Epithelial cell of proximal tubule (primary cell): ENCODE data around the gene OR1I1. TPM values are rescaled to one million over a fixed set of nuclear protein-coding genes. Genes with fewer than 3 reads are reported as not detected.
"Not testable (repeated sequence)": the region's sequence is repeated elsewhere in the genome, so short reads cannot be mapped to it uniquely, and the experiment has no call there.

Experiments
- DNase-seq: peaks from one replicate; pipeline ENCODE4 v3.0.0-alpha.2; 2011; ENCODE audit warnings: low read depth
- H3K4me3 ChIP-seq: 2 replicates; pipeline ENCODE4 v1.5.1; 2011; ENCODE audit warnings: low read depth, mild to moderate bottlenecking, low read length
- total RNA-seq: library from RNA; depleted of rRNA; stranded (reverse); fragments of >200 nt; gene quantifications from 2 replicates; pipeline ENCODE4 v1.2.3, GENCODE V29; 2015
- TF ChIP-seq, protein P1 (sequence below): conservative IDR thresholded peaks from 2 replicates; pipeline ENCODE4 v1.5.1; 2012; ENCODE audit warnings: low read depth, mild to moderate bottlenecking, low read length

The OR1I1 gene
- total RNA-seq, 1 donor from 2014 or later: not detected

- DNase-seq: no peak
Observed at GRCh38 chr19:15074371-15074770, 7.6 kb upstream of the OR1I1 start.

DNA sequence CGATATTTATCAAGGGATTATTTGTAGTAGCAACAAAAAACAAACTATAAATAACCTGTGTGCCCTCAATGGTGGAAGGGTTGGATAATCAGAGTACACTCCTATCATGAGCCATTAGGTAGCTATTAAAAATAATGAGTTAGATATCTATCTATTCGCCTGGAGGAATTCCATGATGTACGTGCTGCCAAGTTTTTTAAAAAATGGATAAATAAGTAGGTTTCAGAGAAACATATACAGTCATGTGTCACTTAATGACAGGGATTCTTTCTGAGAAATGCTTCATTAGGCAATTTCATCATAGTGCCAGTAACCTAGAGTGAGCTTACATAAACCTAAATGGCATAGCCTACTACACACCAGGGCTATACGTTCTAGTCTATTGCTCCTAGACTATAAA, 6.2 kb upstream of the OR1I1 start:
- no peak overlapping the region for H3K4me3 ChIP-seq
- TF ChIP-seq, protein P1, sequence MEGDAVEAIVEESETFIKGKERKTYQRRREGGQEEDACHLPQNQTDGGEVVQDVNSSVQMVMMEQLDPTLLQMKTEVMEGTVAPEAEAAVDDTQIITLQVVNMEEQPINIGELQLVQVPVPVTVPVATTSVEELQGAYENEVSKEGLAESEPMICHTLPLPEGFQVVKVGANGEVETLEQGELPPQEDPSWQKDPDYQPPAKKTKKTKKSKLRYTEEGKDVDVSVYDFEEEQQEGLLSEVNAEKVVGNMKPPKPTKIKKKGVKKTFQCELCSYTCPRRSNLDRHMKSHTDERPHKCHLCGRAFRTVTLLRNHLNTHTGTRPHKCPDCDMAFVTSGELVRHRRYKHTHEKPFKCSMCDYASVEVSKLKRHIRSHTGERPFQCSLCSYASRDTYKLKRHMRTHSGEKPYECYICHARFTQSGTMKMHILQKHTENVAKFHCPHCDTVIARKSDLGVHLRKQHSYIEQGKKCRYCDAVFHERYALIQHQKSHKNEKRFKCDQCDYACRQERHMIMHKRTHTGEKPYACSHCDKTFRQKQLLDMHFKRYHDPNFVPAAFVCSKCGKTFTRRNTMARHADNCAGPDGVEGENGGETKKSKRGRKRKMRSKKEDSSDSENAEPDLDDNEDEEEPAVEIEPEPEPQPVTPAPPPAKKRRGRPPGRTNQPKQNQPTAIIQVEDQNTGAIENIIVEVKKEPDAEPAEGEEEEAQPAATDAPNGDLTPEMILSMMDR: no peak
- no peak for DNase-seq

More at GRCh38 chr19:15074371-15074770, 7.6 kb upstream of the OR1I1 start:
- TF ChIP-seq, protein P1: no peak
- no peak overlapping the region for H3K4me3 ChIP-seq

DNA sequence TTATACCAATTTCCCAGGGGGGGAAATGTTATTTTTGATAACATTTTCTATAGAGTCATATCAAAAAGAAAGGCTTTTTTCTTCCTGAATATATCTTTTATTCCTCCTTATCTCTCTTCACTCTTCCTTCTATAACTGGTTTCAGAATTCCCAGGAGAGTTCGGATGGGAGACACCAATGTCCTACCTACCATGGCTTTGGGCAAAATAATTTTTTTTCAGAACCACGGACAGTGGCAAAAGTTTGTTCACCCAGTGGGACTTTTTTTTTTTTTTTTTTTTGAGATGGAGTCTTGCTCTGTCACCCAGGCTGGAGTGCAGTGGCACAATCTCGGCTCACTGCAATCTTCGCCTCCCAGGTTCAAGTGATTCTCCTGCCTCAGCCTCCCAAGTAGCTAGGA, 2.0 kb upstream of the OR1I1 start:
- H3K4me3 ChIP-seq, DNase-seq: not testable (repeated sequence)

DNA sequence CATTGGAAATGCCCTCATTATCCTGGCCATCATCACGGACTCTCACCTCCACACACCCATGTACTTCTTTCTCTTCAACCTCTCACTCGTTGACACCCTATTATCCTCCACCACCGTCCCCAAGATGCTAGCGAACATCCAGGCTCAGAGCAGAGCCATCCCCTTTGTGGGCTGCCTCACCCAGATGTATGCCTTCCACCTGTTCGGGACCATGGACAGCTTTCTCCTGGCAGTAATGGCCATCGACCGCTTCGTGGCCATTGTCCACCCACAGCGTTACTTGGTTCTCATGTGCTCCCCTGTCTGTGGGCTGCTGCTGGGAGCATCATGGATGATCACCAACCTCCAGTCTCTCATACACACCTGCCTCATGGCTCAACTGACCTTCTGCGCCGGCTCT, 5.2 kb downstream of the OR1I1 start:
- TF ChIP-seq, protein P1: no peak
- DNase-seq: no peak

DNA sequence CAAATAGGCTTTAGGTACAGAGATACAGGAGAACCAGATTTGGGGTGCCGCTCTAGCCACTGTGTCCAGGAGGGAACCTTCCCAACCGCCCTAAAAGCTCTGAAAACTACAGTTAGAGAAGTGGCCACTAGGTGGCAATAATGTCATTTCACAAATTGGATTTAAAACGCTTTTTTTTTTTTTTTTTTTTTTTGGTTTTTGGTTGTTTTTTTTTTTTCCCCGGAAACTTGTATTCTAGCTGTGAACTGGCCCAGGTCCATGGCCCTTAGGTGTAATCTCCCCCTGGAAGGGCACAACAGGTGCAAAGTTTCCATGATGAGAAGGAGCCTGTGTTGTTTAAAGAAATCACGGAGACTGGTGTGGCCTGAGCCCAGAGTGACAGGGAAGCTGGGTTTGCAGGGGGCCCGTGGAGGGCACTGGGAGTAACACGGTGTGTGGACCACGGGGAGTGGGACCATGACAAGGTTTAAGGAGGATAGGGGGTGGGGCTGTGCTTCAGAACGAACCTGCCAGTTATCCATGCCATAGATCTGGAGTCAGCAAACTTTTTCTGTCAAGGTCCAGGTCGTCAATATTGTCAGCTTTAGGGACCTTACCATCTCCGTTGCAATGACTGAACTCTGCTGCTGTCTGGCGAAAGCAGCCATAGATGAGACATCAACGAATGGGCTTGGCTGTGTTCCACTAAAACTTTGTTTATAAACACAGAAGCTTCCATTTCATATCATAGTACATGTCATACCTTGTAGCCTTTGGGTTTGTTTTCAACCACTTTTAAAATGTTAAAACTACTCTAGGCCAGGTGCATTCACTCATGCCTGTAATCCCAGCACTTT, 10.1 kb downstream of the OR1I1 start:
- TF ChIP-seq, protein P1: peak; percentile 65
- peak; percentile 13 for DNase-seq
- no peak overlapping the region for H3K4me3 ChIP-seq

More for the DNA sequence above, 5.2 kb downstream of the OR1I1 start:
- H3K4me3 ChIP-seq: no peak overlapping the region

DNA sequence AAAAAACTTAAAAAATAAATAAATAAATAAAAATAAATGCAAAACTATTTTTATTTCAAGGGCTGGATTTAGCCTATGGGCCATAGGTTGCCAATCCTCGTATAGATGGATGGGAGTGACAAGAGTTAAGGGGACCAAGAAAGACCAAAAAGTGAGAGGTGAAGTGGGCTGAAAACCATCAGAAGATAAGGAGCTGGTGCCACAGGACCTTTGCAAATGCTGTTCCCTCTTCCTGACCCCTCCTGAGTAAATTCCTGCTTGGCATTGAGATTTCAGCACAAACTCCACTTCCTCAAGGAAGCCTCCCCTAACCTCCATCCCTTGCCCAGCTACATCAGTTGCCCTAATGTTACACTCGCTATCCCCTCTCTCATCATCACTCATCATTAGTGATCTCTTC, 11.0 kb downstream of the OR1I1 start:
- H3K4me3 ChIP-seq: no peak overlapping the region
- DNase-seq: no peak
- TF ChIP-seq, protein P1: no peak

DNA sequence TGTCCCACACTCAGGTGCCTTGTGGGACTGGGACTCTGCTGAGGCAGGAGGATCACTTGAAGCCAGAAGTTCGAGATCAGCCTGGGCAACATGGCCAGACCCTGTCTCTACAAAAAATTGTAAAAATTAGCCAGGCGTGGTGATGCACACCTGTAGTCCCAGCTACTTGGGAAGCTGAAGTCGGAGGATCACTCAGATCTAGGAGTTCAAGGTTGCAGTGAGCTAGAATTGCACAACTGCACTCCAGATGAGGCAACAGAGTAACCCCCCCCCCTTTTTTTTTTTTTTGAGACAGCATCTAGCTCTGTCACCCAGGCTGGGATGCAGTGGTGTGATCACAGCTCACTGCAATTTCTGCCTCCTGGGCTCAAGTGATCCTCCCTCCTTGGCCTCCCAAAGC, 14.2 kb downstream of the OR1I1 start:
- H3K4me3 ChIP-seq: no peak overlapping the region
- TF ChIP-seq, protein P1: no peak
- no peak for DNase-seq

DNA sequence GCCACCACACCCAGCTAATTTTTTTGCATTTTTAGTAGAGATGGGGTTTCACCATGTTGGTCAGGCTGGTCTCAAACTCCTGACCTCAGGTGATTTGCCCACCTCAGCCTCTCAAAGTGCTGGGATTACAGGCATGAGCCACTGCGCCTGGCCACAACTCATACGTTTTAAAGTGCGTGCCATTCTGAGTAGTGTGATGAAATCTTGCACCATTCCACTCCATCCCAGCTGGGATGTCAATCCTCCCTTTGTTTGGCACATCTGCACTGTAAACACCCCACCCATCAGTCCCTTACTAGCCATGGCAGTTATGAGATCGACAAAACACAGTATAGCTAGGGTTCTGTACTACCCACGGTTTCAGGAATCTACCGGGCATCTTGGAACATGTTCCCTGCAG, 16.0 kb downstream of the OR1I1 start:
- not testable (repeated sequence) for DNase-seq, H3K4me3 ChIP-seq
